Caco-2 (cell line): ENCODE data around the gene PCCB. TPM values are rescaled to one million over a fixed set of nuclear protein-coding genes. Genes with fewer than 3 reads are reported as not detected.

ENCODE experiments used
- BruUV-seq: library from RNA; stranded (reverse); fragments of 400-500 nt; replicated peaks from 2 replicates; lab custom pipeline; 2021; lab: Mats Ljungman, UMichigan
- CTCF ChIA-PET: fragments of 300-600 bp; sonication (Branson Sonifier 250); formaldehyde crosslinking; loops from one replicate; lab custom pipeline; 2022; ENCODE audit warnings: antibody characterized with exemption; lab: Charles Lee
- POLR2A ChIA-PET: fragments of 300-600 bp; sonication (Branson Sonifier 250); formaldehyde crosslinking; loops from one replicate; lab custom pipeline; 2022; ENCODE audit warnings: antibody characterized with exemption; lab: Charles Lee
- DNase-seq, 2 experiments: peaks; one replicate each; pipeline versions ENCODE4 v3.0.0 to v3.0.0-alpha.2; 2020 to 2022
- H3K27me3 ChIP-seq: replicated peaks from 2 replicates; pipeline ENCODE4 v1.6.0; 2011; ENCODE audit warnings: low read length; ENCODE audit not compliant: control insufficient read depth, insufficient read depth
- H3K36me3 ChIP-seq: 2 replicates; pipeline ENCODE4 v1.5.1; 2011; ENCODE audit warnings: low read length; ENCODE audit not compliant: control insufficient read depth, insufficient read depth
- H3K4me1 ChIP-seq: fragments of 250-450 bp; sonication (Bioruptor Pico); 2 replicates; pipeline ENCODE4 v1.5.1; 2020; ENCODE audit warnings: mild to moderate bottlenecking
- H3K4me3 ChIP-seq: 2 replicates; pipeline ENCODE4 v1.5.1; 2011; ENCODE audit warnings: low read depth, mild to moderate bottlenecking, control low read depth, low read length
- H3K9me3 ChIP-seq: fragments of 250-450 bp; sonication (Bioruptor Pico); 2 replicates; pipeline ENCODE4 v1.5.1; 2020; ENCODE audit warnings: mild to moderate bottlenecking, moderate library complexity
- H3K27ac Mint-ChIP-seq: one replicate; pipeline ENCODE4 v1.8.0; 2022; ENCODE audit warnings: mixed read lengths; ENCODE audit not compliant: unreplicated experiment
- H3K27me3 Mint-ChIP-seq: one replicate; pipeline ENCODE4 v1.8.0; 2022; ENCODE audit warnings: mixed read lengths; ENCODE audit not compliant: insufficient read depth, unreplicated experiment
- H3K36me3 Mint-ChIP-seq: one replicate; pipeline ENCODE4 v1.8.0; 2022; ENCODE audit warnings: mild to moderate bottlenecking, mixed read lengths; ENCODE audit not compliant: insufficient read depth, unreplicated experiment
- H3K4me1 Mint-ChIP-seq: one replicate; pipeline ENCODE4 v1.8.0; 2022; ENCODE audit warnings: low read depth, mixed read lengths; ENCODE audit not compliant: unreplicated experiment
- H3K4me3 Mint-ChIP-seq: one replicate; pipeline ENCODE4 v1.8.0; 2022; ENCODE audit warnings: mild to moderate bottlenecking, moderate library complexity, mixed read lengths; ENCODE audit not compliant: unreplicated experiment
- H3K9me3 Mint-ChIP-seq: one replicate; pipeline ENCODE4 v1.8.0; 2022; ENCODE audit warnings: mixed read lengths; ENCODE audit not compliant: unreplicated experiment
- intact Hi-C: fragments of 100-400 bp; cut with micrococcal nuclease; formaldehyde crosslinking; loops from one replicate; pipeline ENCODE4 v1.10.0; 2022; ENCODE audit not compliant: unreplicated experiment
- total RNA-seq: library from RNA; stranded (reverse); gene quantifications from 2 replicates; pipeline ENCODE4 v1.2.3, GENCODE V29; 2022
- TF ChIP-seq, protein P1 (sequence below), 2 experiments: fragments of 200-600 bp in 1 of 2; IDR thresholded peaks; 1 replicate in 1 of 2; 2 replicates in 1 of 2; pipeline versions ENCODE4 v1.5.1 to v1.8.0; 2011 to 2022; ENCODE audit warnings: antibody characterized with exemption in 1 of 2, control low read depth in 1 of 2, inconsistent platforms in 1 of 2, low read depth in 1 of 2, low read length in 1 of 2, mild to moderate bottlenecking in 1 of 2, moderate library complexity in 1 of 2; ENCODE audit not compliant: insufficient read depth in 1 of 2, severe bottlenecking in 1 of 2, unreplicated experiment in 1 of 2

Gene PCCB
- total RNA-seq, 1 experiment from 2014 or later = 45.5 TPM

GRCh38 chr3:136277115-136277514 lies 27.0 kb downstream of the PCCB start:
- Mint-ChIP-seq H3K36me3 (peaks cover 7% of the 10 kb centered on the region), H3K4me1 (peaks cover 9% of the 10 kb centered on the region), H3K4me3 (no peak overlapping the region), H3K27ac (no peak overlapping the region), H3K27me3 (no peaks in the 10 kb centered on the region), H3K9me3 (peaks cover 23% of the 10 kb centered on the region)
- H3K27me3 ChIP-seq = no peaks in the 10 kb centered on the region
- intact Hi-C loops = no loop called here
- ChIA-PET CTCF (no interaction called here), POLR2A (no interaction called here)
- DNase-seq = no peak
- no TSS peak for BruUV-seq
- H3K4me3 ChIP-seq = no peak overlapping the region
- TF ChIP-seq, protein P1, sequence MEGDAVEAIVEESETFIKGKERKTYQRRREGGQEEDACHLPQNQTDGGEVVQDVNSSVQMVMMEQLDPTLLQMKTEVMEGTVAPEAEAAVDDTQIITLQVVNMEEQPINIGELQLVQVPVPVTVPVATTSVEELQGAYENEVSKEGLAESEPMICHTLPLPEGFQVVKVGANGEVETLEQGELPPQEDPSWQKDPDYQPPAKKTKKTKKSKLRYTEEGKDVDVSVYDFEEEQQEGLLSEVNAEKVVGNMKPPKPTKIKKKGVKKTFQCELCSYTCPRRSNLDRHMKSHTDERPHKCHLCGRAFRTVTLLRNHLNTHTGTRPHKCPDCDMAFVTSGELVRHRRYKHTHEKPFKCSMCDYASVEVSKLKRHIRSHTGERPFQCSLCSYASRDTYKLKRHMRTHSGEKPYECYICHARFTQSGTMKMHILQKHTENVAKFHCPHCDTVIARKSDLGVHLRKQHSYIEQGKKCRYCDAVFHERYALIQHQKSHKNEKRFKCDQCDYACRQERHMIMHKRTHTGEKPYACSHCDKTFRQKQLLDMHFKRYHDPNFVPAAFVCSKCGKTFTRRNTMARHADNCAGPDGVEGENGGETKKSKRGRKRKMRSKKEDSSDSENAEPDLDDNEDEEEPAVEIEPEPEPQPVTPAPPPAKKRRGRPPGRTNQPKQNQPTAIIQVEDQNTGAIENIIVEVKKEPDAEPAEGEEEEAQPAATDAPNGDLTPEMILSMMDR (IDR thresholded peaks at IDR 0.05; ENCODE audit: insufficient read depth in 1 of 2, low read depth in 1 of 2, low read length in 1 of 2, severe bottlenecking in 1 of 2, unreplicated experiment in 1 of 2) = no peak
- no peaks in the 10 kb centered on the region for H3K4me1 ChIP-seq
- peaks cover 18% of the 10 kb centered on the region; the same call in 1 of the 2 replicates for H3K9me3 ChIP-seq
- H3K36me3 ChIP-seq = no peaks in the 10 kb centered on the region; the same call in 1 of the 2 replicates

DNA sequence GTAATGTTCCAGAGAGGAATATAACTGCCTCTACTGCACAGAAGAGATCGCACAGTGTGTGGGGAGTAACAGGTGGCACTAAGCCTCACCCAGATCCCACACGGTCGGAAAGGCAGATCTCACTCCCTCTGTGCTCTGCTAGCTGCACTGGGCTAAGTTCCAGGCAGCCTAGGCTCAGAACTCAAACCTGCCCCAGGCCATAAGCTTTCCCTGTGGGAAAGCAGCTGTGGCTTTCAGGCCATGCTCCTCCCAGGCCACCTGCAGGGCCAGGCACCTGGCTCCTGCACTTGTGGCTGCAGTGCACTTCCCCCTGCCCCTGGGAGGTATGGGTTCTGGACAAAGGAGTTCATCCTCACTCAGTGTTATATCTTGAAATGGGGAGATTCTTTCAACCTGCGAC lies 27.5 kb downstream of the PCCB start:
- CTCF ChIA-PET = no interaction called here
- Mint-ChIP-seq H3K27ac (no peak overlapping the region), H3K36me3 (peaks cover 7% of the 10 kb centered on the region), H3K9me3 (peaks cover 23% of the 10 kb centered on the region), H3K27me3 (no peaks in the 10 kb centered on the region), H3K4me3 (no peak overlapping the region), H3K4me1 (peaks cover 9% of the 10 kb centered on the region)
- Histone ChIP-seq H3K4me3 (no peak overlapping the region), H3K27me3 (no peaks in the 10 kb centered on the region), H3K36me3 (no peaks in the 10 kb centered on the region; the same call in 1 of the 2 replicates), H3K4me1 (no peaks in the 10 kb centered on the region), H3K9me3 (peaks cover 18% of the 10 kb centered on the region; the same call in 1 of the 2 replicates)
- no peak for DNase-seq
- BruUV-seq = no TSS peak
- intact Hi-C loops = no loop called here
- TF ChIP-seq, protein P1 (IDR thresholded peaks at IDR 0.05; ENCODE audit: insufficient read depth in 1 of 2, low read depth in 1 of 2, low read length in 1 of 2, severe bottlenecking in 1 of 2, unreplicated experiment in 1 of 2) = no peak
- POLR2A ChIA-PET = no interaction called here

DNA sequence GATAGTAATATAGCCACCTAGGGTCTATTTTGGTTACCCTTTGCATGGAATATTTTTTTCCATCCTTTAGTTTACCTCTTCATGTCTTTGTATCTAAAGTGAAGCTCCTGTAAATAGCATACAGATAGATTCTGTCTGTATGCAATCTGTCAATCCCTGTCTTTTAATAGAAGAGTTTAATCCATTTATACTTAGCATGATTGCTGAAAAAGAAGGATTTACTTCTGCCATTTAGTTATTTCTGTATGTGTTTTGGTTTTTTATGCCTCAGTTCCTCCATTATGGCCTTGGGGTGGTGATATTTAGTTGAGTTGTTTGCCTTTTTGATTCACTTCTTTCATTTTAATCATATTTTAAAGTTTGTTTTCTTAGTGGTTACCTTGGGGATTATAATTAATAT lies 29.0 kb downstream of the PCCB start:
- H3K4me1 Mint-ChIP-seq = peaks cover 6% of the 10 kb centered on the region
- POLR2A ChIA-PET = no interaction called here
- Histone ChIP-seq H3K4me1 (no peaks in the 10 kb centered on the region), H3K4me3 (no peak overlapping the region), H3K9me3 (peaks cover 18% of the 10 kb centered on the region; the same call in 1 of the 2 replicates), H3K27me3 (no peaks in the 10 kb centered on the region), H3K36me3 (no peaks in the 10 kb centered on the region; the same call in 1 of the 2 replicates)
- no peaks in the 10 kb centered on the region for H3K27me3 Mint-ChIP-seq
- peaks cover 7% of the 10 kb centered on the region for H3K36me3 Mint-ChIP-seq
- no peak for DNase-seq
- H3K9me3 Mint-ChIP-seq = peaks cover 23% of the 10 kb centered on the region
- intact Hi-C loops = no loop called here
- TF ChIP-seq, protein P1 (IDR thresholded peaks at IDR 0.05; ENCODE audit: insufficient read depth in 1 of 2, low read depth in 1 of 2, low read length in 1 of 2, severe bottlenecking in 1 of 2, unreplicated experiment in 1 of 2) = no peak
- H3K27ac Mint-ChIP-seq = no peak overlapping the region
- no TSS peak for BruUV-seq
- CTCF ChIA-PET = no interaction called here
- H3K4me3 Mint-ChIP-seq = no peak overlapping the region
